Coronary artery (tissue), 2 donors: ENCODE measurements around the gene IRX3.

Source experiments
- DNase-seq: peaks from one replicate; pipeline ENCODE4 v3.0.0-alpha.2; 2017; ENCODE audit warnings: low spot score
- H3K27ac ChIP-seq, 2 donors: fragments of 200-600 bp; sonication (generic); one replicate each; pipeline ENCODE4 v1.5.1; 2016 to 2019
- H3K4me3 ChIP-seq: fragments of 200-600 bp; sonication (generic); 2 replicates; pipeline ENCODE4 v1.5.1; 2016; ENCODE audit warnings: mild to moderate bottlenecking, moderate library complexity
- CTCF ChIP-seq: fragments of 200-600 bp; sonication (generic); IDR thresholded peaks from one replicate; pipeline ENCODE4 v1.5.1; 2019; ENCODE audit warnings: antibody characterized with exemption

IRX3 gene

DNA sequence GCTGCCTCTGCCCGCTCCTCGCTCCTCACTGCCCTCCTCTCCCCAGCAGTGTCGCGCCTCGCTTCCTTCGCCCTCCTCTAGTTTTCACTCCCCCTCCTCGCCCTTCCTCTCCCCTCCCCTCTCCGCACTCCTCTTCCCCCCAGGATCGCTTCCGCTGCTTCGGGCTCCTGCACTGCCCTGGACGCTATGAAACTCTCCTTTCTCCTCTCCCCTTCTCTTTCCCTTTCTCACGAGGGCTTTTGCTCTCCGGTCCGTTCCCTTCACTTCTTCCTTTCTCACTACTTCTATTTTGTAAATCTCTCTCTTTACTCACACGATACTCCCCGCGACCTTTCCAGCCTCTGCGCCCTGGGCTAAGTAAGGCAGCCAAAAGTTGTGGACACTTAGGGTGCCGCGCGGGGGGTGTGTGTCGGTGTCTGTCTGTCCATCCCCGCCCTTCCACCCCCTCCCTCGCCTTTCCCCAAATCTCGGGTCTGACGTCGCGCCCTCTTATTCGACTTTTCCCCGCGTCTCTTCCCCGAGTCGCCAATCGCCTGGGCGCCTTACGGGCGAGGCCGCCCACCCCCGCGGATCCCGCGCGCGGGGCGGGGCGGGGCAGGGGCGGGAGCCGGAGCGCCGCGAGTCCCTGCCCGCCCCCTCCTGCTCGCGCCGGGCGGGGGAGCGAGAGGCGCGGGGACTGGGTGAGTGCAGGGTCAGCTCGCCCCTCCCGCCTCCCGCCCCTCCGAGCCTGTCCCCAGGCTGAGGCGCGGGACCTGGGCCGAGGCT is at the start of gene IRX3:
Gene IRX3 (minus strand): TSS at position 422 of the 765 bp plus-strand sequence. CDS start 737 bp downstream, outside the sequence.
- DNase-seq, result peak; percentile 88
- Histone ChIP-seq H3K27ac (peak within 1 kb of the TSS; percentile 80 to 92), H3K4me3 (peak within 1 kb of the TSS; percentile 79)
- TF ChIP-seq CTCF, result no peak

- no peak for TF ChIP-seq CTCF
- Histone ChIP-seq H3K27ac (no peak overlapping the region), H3K4me3 (no peak overlapping the region)
- DNase-seq, result no peak
Observed at GRCh38 chr16:54335230-54335629, 48.6 kb upstream of the IRX3 start.

- no peak for TF ChIP-seq CTCF
- DNase-seq, result no peak
- Histone ChIP-seq H3K27ac (no peak overlapping the region), H3K4me3 (no peak overlapping the region)
Observed at GRCh38 chr16:54334208-54334607, 47.6 kb upstream of the IRX3 start.

DNA sequence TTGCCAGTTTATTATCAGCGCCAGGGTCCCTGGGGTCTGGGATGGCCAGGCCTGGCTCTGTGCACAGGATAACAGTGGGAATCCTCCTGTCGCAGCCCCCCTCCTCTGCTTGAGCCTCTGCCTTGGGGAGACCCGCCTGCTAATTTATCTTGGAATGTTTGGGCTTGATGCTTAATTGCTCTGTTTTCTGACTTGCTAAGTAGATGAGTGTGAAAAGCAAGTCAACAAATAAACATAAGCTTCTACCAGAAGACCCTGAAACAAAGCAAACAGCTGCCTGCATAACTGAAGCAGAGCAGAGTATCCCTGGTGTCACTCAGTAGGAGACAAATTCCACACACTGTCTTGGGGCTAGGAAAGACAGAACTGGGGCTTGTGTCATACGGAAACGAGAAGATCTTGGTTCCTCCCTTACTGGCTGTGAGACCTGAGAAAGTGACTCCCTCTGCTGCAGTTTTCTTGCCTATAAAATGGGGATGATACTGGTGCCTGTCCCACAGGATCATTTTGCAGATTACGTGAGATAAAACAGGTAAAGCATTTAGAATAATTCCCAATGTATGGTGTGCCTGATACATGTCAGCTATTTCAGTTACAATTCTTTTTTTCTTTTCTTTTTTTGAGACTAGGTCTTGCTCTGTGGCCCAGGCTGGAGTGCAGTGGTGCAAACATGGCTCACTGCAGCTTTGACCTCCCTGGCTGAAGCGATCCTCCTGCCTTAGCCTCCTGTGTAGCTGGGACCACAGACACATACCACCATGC is 44.8 kb upstream of the IRX3 start:
- DNase-seq, result no peak
- TF ChIP-seq CTCF, result no peak
- Histone ChIP-seq H3K4me3 (no peak overlapping the region), H3K27ac (no peak overlapping the region)

DNA sequence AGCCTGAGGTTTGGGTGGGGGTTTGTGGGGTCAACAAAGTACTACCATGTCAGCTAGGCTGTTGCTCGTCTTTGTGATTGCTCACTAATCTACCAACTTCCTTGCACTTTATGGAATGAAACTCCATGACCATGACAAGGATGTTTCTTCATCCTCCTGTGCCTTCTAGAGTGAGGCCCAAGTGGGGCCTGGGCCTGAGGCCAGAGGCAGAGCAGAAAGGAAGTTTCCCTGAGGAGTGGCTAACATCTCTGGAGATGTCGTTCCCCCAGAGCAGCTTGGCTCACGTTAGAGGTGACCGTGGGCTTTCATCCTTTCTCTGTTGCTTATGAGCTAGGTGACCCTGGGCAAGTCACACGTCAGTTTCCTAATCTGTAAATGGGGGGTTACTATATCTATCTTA is 41.0 kb upstream of the IRX3 start:
- H3K27ac ChIP-seq, result no peak overlapping the region
- DNase-seq, result no peak
- TF ChIP-seq CTCF, result no peak
- H3K4me3 ChIP-seq, result no peak overlapping the region

DNA sequence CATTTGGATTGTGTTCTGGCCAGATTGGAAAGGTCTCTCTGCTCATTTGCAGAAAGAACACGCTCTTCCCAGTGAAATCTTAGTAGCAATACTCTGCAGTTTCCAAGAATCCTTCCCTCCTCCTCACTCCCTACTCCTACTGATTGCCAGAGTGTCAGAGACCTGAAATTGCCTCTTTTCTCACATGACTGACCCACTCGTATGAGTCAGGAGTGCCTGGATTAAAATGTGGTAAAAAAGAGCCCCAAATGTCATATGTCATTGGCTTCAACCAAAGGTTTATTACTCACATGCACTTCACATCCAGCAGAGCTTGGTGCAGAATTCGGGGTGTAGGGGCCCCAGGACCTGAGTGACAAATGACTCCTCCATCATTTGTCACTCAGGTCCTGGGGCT is 39.7 kb upstream of the IRX3 start:
- no peak for TF ChIP-seq CTCF
- Histone ChIP-seq H3K27ac (no peak overlapping the region), H3K4me3 (no peak overlapping the region)
- no peak for DNase-seq
